B cell (primary cell): Measurements from ENCODE around the gene CCBE1. TPM values are rescaled to one million over a fixed set of nuclear protein-coding genes. Genes with fewer than 3 reads are reported as not detected.

Experiments
- ATAC-seq: fragments of 200-7000 bp; cut with Tn5 transposase; one replicate; pipeline ENCODE4 v1.10.0; 2021; ENCODE audit warnings: low read depth, mild to moderate bottlenecking, moderate number of reproducible peaks, moderate library complexity
- CTCF ChIA-PET: fragments of 350-600 bp; sonication (Branson Sonifier 250); formaldehyde crosslinking; loops from one replicate; lab custom pipeline; 2021; ENCODE audit warnings: antibody characterized with exemption, inconsistent platforms; lab: Charles Lee
- POLR2A ChIA-PET: fragments of 350-600 bp; sonication (Branson Sonifier 250); formaldehyde crosslinking; loops from one replicate; lab custom pipeline; 2021; ENCODE audit warnings: antibody characterized with exemption; lab: Charles Lee
- DNase-seq: peaks from one replicate; pipeline ENCODE4 v3.0.0; 2013
- H2AFZ ChIP-seq: 2 replicates; pipeline ENCODE4 v1.6.1; 2012; ENCODE audit warnings: mild to moderate bottlenecking, low read depth, low read length; ENCODE audit not compliant: insufficient read depth, poor library complexity, severe bottlenecking
- H3K27ac ChIP-seq, 2 donors: 1 replicate in 1 of 2; 2 replicates in 1 of 2; pipeline ENCODE4 v1.5.1; 2012 to 2013; ENCODE audit warnings: low read length in 2 of 2, mild to moderate bottlenecking in 2 of 2, moderate library complexity in 1 of 2
- H3K27me3 ChIP-seq, 4 experiments: fragments of 200-600 bp in 1 of 4; sonication (generic) in 1 of 4; replicated peaks in 1 of 4; 1 replicate in 2 of 4; 2 replicates in 2 of 4; pipeline versions ENCODE4 v1.6.1 to v1.7.0; 2013 to 2016; ENCODE audit warnings: low read length in 3 of 4, mild to moderate bottlenecking in 2 of 4, mixed read lengths in 1 of 4, moderate library complexity in 1 of 4; ENCODE audit not compliant: insufficient read depth in 4 of 4, control insufficient read depth in 3 of 4; ENCODE audit errors: control extremely low read depth in 1 of 4
- H3K36me3 ChIP-seq, 2 experiments: replicated peaks in 1 of 2; 1 replicate in 1 of 2; 2 replicates in 1 of 2; pipeline versions ENCODE4 v1.6.1 to v1.7.1; 2013; ENCODE audit warnings: low read length in 1 of 2; ENCODE audit not compliant: insufficient read depth in 2 of 2, control insufficient read depth in 1 of 2; ENCODE audit errors: control extremely low read depth in 1 of 2, extremely low read depth in 1 of 2
- H3K4me1 ChIP-seq, 2 donors: fragments of 200-600 bp in 1 of 2; sonication (generic) in 1 of 2; 1 replicate in 1 of 2; 2 replicates in 1 of 2; pipeline versions ENCODE4 v1.5.1 to v1.6.1; 2013 to 2017; ENCODE audit warnings: low read length in 2 of 2; ENCODE audit not compliant: control insufficient read depth in 2 of 2, insufficient read depth in 2 of 2
- H3K4me2 ChIP-seq: replicated peaks from 2 replicates; pipeline ENCODE3; 2012; ENCODE audit warnings: mild to moderate bottlenecking, low read depth, low read length; ENCODE audit not compliant: poor library complexity, severe bottlenecking
- H3K4me3 ChIP-seq, 5 experiments: fragments of 200-600 bp in 1 of 5; sonication (generic) in 1 of 5; 1 replicate in 3 of 5; 2 replicates in 2 of 5; pipeline versions ENCODE4 v1.5.1 to v1.7.0; 2011 to 2016; ENCODE audit warnings: low read length in 4 of 5, mild to moderate bottlenecking in 4 of 5, low read depth in 2 of 5, control low read depth in 1 of 5, moderate library complexity in 1 of 5; ENCODE audit not compliant: insufficient read depth in 1 of 5; ENCODE audit errors: control extremely low read depth in 1 of 5, extremely low read depth in 1 of 5
- H3K79me2 ChIP-seq: fragments of 200-600 bp; sonication (generic); one replicate; pipeline ENCODE4 v1.6.0; 2016; ENCODE audit warnings: low read length; ENCODE audit not compliant: control insufficient read depth, insufficient read depth
- H3K9ac ChIP-seq: fragments of 200-600 bp; sonication (generic); 2 replicates; pipeline ENCODE4 v1.6.1; 2017; ENCODE audit warnings: mild to moderate bottlenecking, low read length, moderate library complexity
- H3K9me3 ChIP-seq, 3 donors: one replicate each; pipeline versions ENCODE4 v1.6.1 to v1.7.1; 2013; ENCODE audit warnings: low read length in 2 of 3; ENCODE audit not compliant: control insufficient read depth in 2 of 3, insufficient read depth in 1 of 3; ENCODE audit errors: control extremely low read depth in 1 of 3
- H4K20me1 ChIP-seq: 2 replicates; pipeline ENCODE4 v1.6.0; 2012; ENCODE audit warnings: mild to moderate bottlenecking, low read length; ENCODE audit not compliant: insufficient read depth, control insufficient read depth, poor library complexity, severe bottlenecking
- H3K27ac Mint-ChIP-seq: one replicate; pipeline ENCODE4 v1.8.0; 2021; ENCODE audit warnings: mixed read lengths
- H3K27me3 Mint-ChIP-seq: one replicate; pipeline ENCODE4 v1.8.0; 2021; ENCODE audit warnings: mixed read lengths
- H3K4me1 Mint-ChIP-seq: one replicate; pipeline ENCODE4 v1.8.0; 2021; ENCODE audit warnings: mixed read lengths
- H3K4me3 Mint-ChIP-seq: one replicate; pipeline ENCODE4 v1.8.0; 2021; ENCODE audit warnings: mixed read lengths
- H3K9me3 Mint-ChIP-seq: one replicate; pipeline ENCODE4 v1.8.0; 2022; ENCODE audit warnings: mixed read lengths; ENCODE audit not compliant: insufficient read depth
- CTCF ChIP-seq: fragments of 200-600 bp; IDR thresholded peaks from one replicate; pipeline ENCODE4 v1.8.0; 2022; ENCODE audit warnings: antibody characterized with exemption, mild to moderate bottlenecking
- EZH2 ChIP-seq: IDR thresholded peaks from 2 replicates; pipeline ENCODE4 v1.6.1; 2012; ENCODE audit warnings: borderline replicate concordance, low read depth, mild to moderate bottlenecking, moderate library complexity, low read length; ENCODE audit not compliant: insufficient read depth, poor library complexity, severe bottlenecking
- WGBS: methylation state at CpG from one replicate; pipeline ENCODE4 v1.1.5; 2013; ENCODE audit warnings: missing lambda C conversion rate; ENCODE audit not compliant: insufficient coverage; 5-methylcytosine and 5-hydroxymethylcytosine counted together
- intact Hi-C: fragments of 100-400 bp; cut with micrococcal nuclease; formaldehyde crosslinking; loops from one replicate; pipeline ENCODE4 v1.10.0; 2022
- polyA plus RNA-seq: library from polyadenylated mRNA; depleted of rRNA; stranded (reverse); fragments of >200 nt; gene quantifications from 2 replicates; pipeline ENCODE4 v1.2.3, GENCODE V29; 2012
- total RNA-seq, 2 donors: library from RNA; stranded (reverse); fragments of 120-200 nt in 1 of 2; gene quantifications; 1 replicate in 1 of 2; 2 replicates in 1 of 2; pipeline versions ENCODE4 v1.2.3 to v1.2.4, GENCODE V29; 2013 to 2022

The CCBE1 gene
- total and polyA plus RNA-seq, 2 donors (not counting 1 experiment from before 2014, with no cell fraction given): not detected

- Histone ChIP-seq H3K4me3 (no peak overlapping the region), H3K9me3 (no peaks in the 10 kb centered on the region), H3K4me2 (no peak overlapping the region), H3K79me2 (no peaks in the 10 kb centered on the region), H2AFZ (no peak overlapping the region), H3K9ac (no peak overlapping the region), H3K36me3 (no peaks in the 10 kb centered on the region), H4K20me1 (no peaks in the 10 kb centered on the region), H3K27me3 (no peaks in the 10 kb centered on the region), H3K4me1 (no peaks in the 10 kb centered on the region), H3K27ac (no peak overlapping the region)
- no peak overlapping the region for H3K4me3 Mint-ChIP-seq
- H3K4me1 Mint-ChIP-seq: no peaks in the 10 kb centered on the region
- POLR2A ChIA-PET: no interaction called here
- ATAC-seq (no peak), DNase-seq (no peak)
- 100% methylated on average over 2 of the region's 3 CpGs for WGBS
- TF ChIP-seq CTCF (no peak), EZH2 (no peak)
- peaks cover 3% of the 10 kb centered on the region for H3K27me3 Mint-ChIP-seq
- no peaks in the 10 kb centered on the region for H3K9me3 Mint-ChIP-seq
- CTCF ChIA-PET: no interaction called here
- intact Hi-C loops: no loop called here
- H3K27ac Mint-ChIP-seq: no peak overlapping the region
Observed at GRCh38 chr18:59592624-59593023, 104.6 kb downstream of the CCBE1 start.

GRCh38 chr18:59582395-59582794 is 114.8 kb downstream of the CCBE1 start:
- Histone ChIP-seq H3K9ac (no peak overlapping the region), H3K79me2 (no peaks in the 10 kb centered on the region), H3K36me3 (no peaks in the 10 kb centered on the region), H3K9me3 (no peaks in the 10 kb centered on the region), H3K4me2 (no peak overlapping the region), H3K27ac (no peak overlapping the region), H2AFZ (no peak overlapping the region), H3K27me3 (no peaks in the 10 kb centered on the region), H3K4me3 (no peak overlapping the region), H3K4me1 (no peaks in the 10 kb centered on the region), H4K20me1 (no peaks in the 10 kb centered on the region)
- ChIA-PET POLR2A (no interaction called here), CTCF (no interaction called here)
- no peak for ATAC-seq
- H3K4me1 Mint-ChIP-seq: no peaks in the 10 kb centered on the region
- H3K27ac Mint-ChIP-seq: no peak overlapping the region
- no peaks in the 10 kb centered on the region for H3K9me3 Mint-ChIP-seq
- H3K27me3 Mint-ChIP-seq: peaks cover 25% of the 10 kb centered on the region
- intact Hi-C loops: no loop called here
- TF ChIP-seq EZH2 (no peak), CTCF (no peak)
- no peak overlapping the region for H3K4me3 Mint-ChIP-seq
- WGBS: no CpG with 5 or more reads among the region's 1 CpG
- DNase-seq: no peak
